UCSD-AML1 (cell line): Measurements from ENCODE around the gene RNF13.
"Not testable (repeated sequence)": the region's sequence is repeated elsewhere in the genome, so short reads cannot be mapped to it uniquely, and the experiment has no call there.

Experiments used
- DNase-seq: peaks from one replicate; lab custom pipeline; 2025; ENCODE audit not compliant: unreplicated experiment; lab: John Stamatoyannopoulos, UW

RNF13 gene

GRCh38 chr3:149895339-149895738, 82.3 kb downstream of the RNF13 start:
- no peak for DNase-seq

GRCh38 chr3:149895769-149896168, 82.8 kb downstream of the RNF13 start:
- no peak for DNase-seq

- DNase-seq: no peak
Measured at GRCh38 chr3:149898771-149899170, 85.8 kb downstream of the RNF13 start.

GRCh38 chr3:149900322-149900721, 87.3 kb downstream of the RNF13 start:
- no peak for DNase-seq

GRCh38 chr3:149901770-149902169, 88.8 kb downstream of the RNF13 start:
- no peak for DNase-seq

- DNase-seq: no peak
Measured at GRCh38 chr3:149902498-149903139, 89.6 kb downstream of the RNF13 start.

GRCh38 chr3:149906036-149906435, 93.0 kb downstream of the RNF13 start:
- DNase-seq: no peak

GRCh38 chr3:149908424-149908957, 95.5 kb downstream of the RNF13 start:
- no peak for DNase-seq

GRCh38 chr3:149909923-149910322, 96.9 kb downstream of the RNF13 start:
- DNase-seq: no peak

GRCh38 chr3:149917124-149917667, 104.2 kb downstream of the RNF13 start:
- no peak for DNase-seq

- DNase-seq: no peak
Measured at GRCh38 chr3:149919509-149919908, 106.5 kb downstream of the RNF13 start.

GRCh38 chr3:149920119-149920518, 107.1 kb downstream of the RNF13 start:
- no peak for DNase-seq

- no peak for DNase-seq
Measured at GRCh38 chr3:149933008-149933407, 120.0 kb downstream of the RNF13 start.

GRCh38 chr3:149933858-149934257, 120.8 kb downstream of the RNF13 start:
- DNase-seq: no peak

GRCh38 chr3:149934524-149934923, 121.5 kb downstream of the RNF13 start:
- no peak for DNase-seq

GRCh38 chr3:149936812-149937230, 123.8 kb downstream of the RNF13 start:
- DNase-seq: peak; percentile 33

GRCh38 chr3:149938392-149939055, 125.5 kb downstream of the RNF13 start:
- DNase-seq: not testable (repeated sequence)

- no peak for DNase-seq
Measured at GRCh38 chr3:149941186-149941585, 128.2 kb downstream of the RNF13 start.

- DNase-seq: no peak
Measured at GRCh38 chr3:149941946-149942345, 128.9 kb downstream of the RNF13 start.

- DNase-seq: no peak
Measured at GRCh38 chr3:149942409-149942808, 129.4 kb downstream of the RNF13 start.

- not testable (repeated sequence) for DNase-seq
Measured at GRCh38 chr3:149943966-149944365, 131.0 kb downstream of the RNF13 start.

- DNase-seq: no peak
Measured at GRCh38 chr3:149947231-149947630, 134.2 kb downstream of the RNF13 start.
